GM23248 (cell line): ENCODE data around the gene TMEM161A.
"Not testable (repeated sequence)": the region's sequence is repeated elsewhere in the genome, so short reads cannot be mapped to it uniquely, and the experiment has no call there.

Source experiments
- EZH2 ChIP-seq: fragments of 200-600 bp; sonication (generic); IDR thresholded peaks from 2 replicates; pipeline ENCODE4 v1.6.1; 2018; ENCODE audit warnings: antibody characterized with exemption, mild to moderate bottlenecking; ENCODE audit not compliant: insufficient read depth, poor library complexity, severe bottlenecking
- EZH2phosphoT487 ChIP-seq: fragments of 200-600 bp; sonication (generic); IDR thresholded peaks from 2 replicates; pipeline ENCODE4 v1.6.1; 2018; ENCODE audit warnings: antibody characterized with exemption, moderate library complexity, mild to moderate bottlenecking, low read depth; ENCODE audit not compliant: insufficient read depth

DNA sequence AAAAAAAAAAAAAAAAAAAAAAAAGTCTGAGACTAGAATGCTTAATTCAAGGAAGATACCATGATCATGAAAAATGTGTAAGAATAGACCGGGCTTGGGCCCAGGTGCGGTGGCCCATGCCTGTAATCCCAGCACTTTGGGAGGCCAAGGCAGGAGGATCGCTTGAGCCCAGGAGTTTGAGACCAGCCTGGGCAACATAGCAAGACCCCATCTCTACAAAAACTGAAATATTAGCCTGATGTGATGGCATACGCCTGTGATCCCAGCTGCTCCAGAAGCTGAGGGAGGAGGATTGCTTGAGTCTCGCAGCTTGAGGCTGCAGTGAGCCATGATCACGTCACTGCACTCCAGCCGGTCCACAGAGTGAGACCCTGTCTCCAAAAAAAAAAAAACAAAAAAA lies 31.3 kb downstream of the TMEM161A start:
- TF ChIP-seq EZH2phosphoT487, EZH2: not testable (repeated sequence)
